GM23338 (cell line): ENCODE measurements around the gene SCAMP5. TPM values are rescaled to one million over a fixed set of nuclear protein-coding genes. Genes with fewer than 3 reads are reported as not detected.

ENCODE experiments used
- ATAC-seq: fragments of 200-7000 bp; cut with Tn5 transposase; 3 replicates; pipeline ENCODE4 v1.9.1; 2020
- DNase-seq: peaks from one replicate; pipeline ENCODE4 v3.0.0-alpha.2; 2015; ENCODE audit warnings: low spot score
- H2AFZ ChIP-seq: fragments of 200-600 bp; sonication (generic); 2 replicates; pipeline ENCODE4 v1.8.0; 2016; ENCODE audit warnings: antibody characterized with exemption, mild to moderate bottlenecking, moderate library complexity
- H3F3A ChIP-seq: fragments of 200-600 bp; sonication (generic); replicated peaks from 2 replicates; pipeline ENCODE4 v1.8.0; 2017; ENCODE audit warnings: antibody characterized with exemption, mixed run types, low read depth
- H3K27ac ChIP-seq: fragments of 200-600 bp; sonication (generic); 2 replicates; pipeline ENCODE4 v1.6.1; 2016; ENCODE audit warnings: low read depth
- H3K27me3 ChIP-seq: fragments of 200-600 bp; sonication (generic); 2 replicates; pipeline ENCODE4 v1.8.0; 2016; ENCODE audit warnings: mild to moderate bottlenecking, mixed run types, moderate library complexity; ENCODE audit not compliant: insufficient read depth
- H3K36me3 ChIP-seq: fragments of 200-600 bp; sonication (generic); 2 replicates; pipeline ENCODE4 v1.8.0; 2016; ENCODE audit warnings: mild to moderate bottlenecking; ENCODE audit not compliant: insufficient read depth
- H3K4me1 ChIP-seq: fragments of 200-600 bp; sonication (generic); 2 replicates; pipeline ENCODE4 v1.8.0; 2016; ENCODE audit warnings: mild to moderate bottlenecking, moderate library complexity; ENCODE audit not compliant: insufficient read depth
- H3K4me2 ChIP-seq: fragments of 200-600 bp; sonication (generic); 2 replicates; pipeline ENCODE4 v1.7.1; 2017; ENCODE audit warnings: mixed run types
- H3K4me3 ChIP-seq: fragments of 200-600 bp; sonication (generic); 2 replicates; pipeline ENCODE4 v1.6.1; 2016; ENCODE audit warnings: mixed run types
- H3K79me2 ChIP-seq: fragments of 200-600 bp; sonication (generic); replicated peaks from 2 replicates; pipeline ENCODE4 v1.8.0; 2017; ENCODE audit warnings: mild to moderate bottlenecking; ENCODE audit not compliant: insufficient read depth
- H3K9me2 ChIP-seq: fragments of 200-600 bp; sonication (generic); 2 replicates; pipeline ENCODE4 v1.8.0; 2017; ENCODE audit not compliant: insufficient read depth
- H4K20me1 ChIP-seq: fragments of 200-600 bp; sonication (generic); replicated peaks from 2 replicates; pipeline ENCODE4 v1.8.0; 2017; ENCODE audit warnings: mild to moderate bottlenecking; ENCODE audit not compliant: insufficient read depth
- H3K27ac Mint-ChIP-seq: 2 replicates; pipeline ENCODE4 v1.8.0; 2020; ENCODE audit warnings: inconsistent platforms, mild to moderate bottlenecking, moderate library complexity, mixed read lengths
- H3K27me3 Mint-ChIP-seq: 3 replicates; pipeline ENCODE4 v1.8.0; 2022; ENCODE audit warnings: low read depth, mild to moderate bottlenecking, moderate library complexity, mixed read lengths, inconsistent platforms; ENCODE audit not compliant: insufficient read depth, poor library complexity
- H3K36me3 Mint-ChIP-seq: 3 replicates; pipeline ENCODE4 v1.8.0; 2021; ENCODE audit warnings: low read depth, mild to moderate bottlenecking, inconsistent platforms, moderate library complexity, mixed read lengths
- H3K4me1 Mint-ChIP-seq: 3 replicates; pipeline ENCODE4 v1.8.0; 2020; ENCODE audit warnings: mild to moderate bottlenecking, inconsistent platforms, mixed read lengths
- H3K4me3 Mint-ChIP-seq: 3 replicates; pipeline ENCODE4 v1.8.0; 2021; ENCODE audit warnings: moderate library complexity, mild to moderate bottlenecking, inconsistent platforms, mixed read lengths
- H3K9me3 Mint-ChIP-seq: 3 replicates; pipeline ENCODE4 v1.8.0; 2020; ENCODE audit warnings: moderate library complexity, mild to moderate bottlenecking, inconsistent platforms, mixed read lengths
- CREB1 ChIP-seq: fragments of 250-450 bp; sonication (Bioruptor Pico); IDR thresholded peaks from 2 replicates; pipeline ENCODE4 v1.5.0; 2020; ENCODE audit warnings: low read depth, mild to moderate bottlenecking, moderate library complexity
- EZH2 ChIP-seq: fragments of 200-600 bp; sonication (generic); IDR thresholded peaks from one replicate; pipeline ENCODE4 v1.8.0; 2017; ENCODE audit warnings: antibody characterized with exemption, mild to moderate bottlenecking, low read depth; ENCODE audit not compliant: unreplicated experiment
- EZH2phosphoT487 ChIP-seq: fragments of 200-600 bp; sonication (generic); IDR thresholded peaks from one replicate; pipeline ENCODE4 v1.8.1; 2018; ENCODE audit warnings: antibody characterized with exemption; ENCODE audit not compliant: unreplicated experiment
- ZNF114 ChIP-seq: fragments of 250-450 bp; sonication (Bioruptor Pico); IDR thresholded peaks from 2 replicates; pipeline ENCODE4 v1.5.0; 2020; ENCODE audit warnings: mild to moderate bottlenecking, moderate library complexity
- ZNF331 ChIP-seq: fragments of 250-450 bp; sonication (Bioruptor Pico); IDR thresholded peaks from 2 replicates; pipeline ENCODE4 v1.5.0; 2020; ENCODE audit warnings: low read depth, mild to moderate bottlenecking, moderate library complexity
- polyA plus RNA-seq: library from polyadenylated mRNA; unstranded; fragments of >200 nt; fragmentation: Nextera tagmentation; extraction: Ambion mirVana; gene quantifications from 2 replicates; pipeline ENCODE4 v1.2.1, GENCODE V29; 2016
- total RNA-seq: library from RNA; depleted of rRNA; stranded (reverse); fragments of >200 nt; shearing (Covaris generic); gene quantifications from 2 replicates; pipeline ENCODE4 v1.2.3, GENCODE V29; 2014
- TF ChIP-seq, protein P1 (sequence below): IDR thresholded peaks from 2 replicates; pipeline ENCODE4 v1.6.1; 2016; ENCODE audit warnings: antibody characterized with exemption
- TF ChIP-seq, protein P2 (sequence below), 2 experiments: fragments of 200-600 bp in 1 of 2; sonication (generic) in 1 of 2; conservative IDR thresholded peaks; 2 replicates each; pipeline versions ENCODE4 v1.5.1 to v1.6.1; 2016 to 2017; ENCODE audit warnings: antibody characterized with exemption in 2 of 2, low read depth in 2 of 2, mild to moderate bottlenecking in 2 of 2, moderate library complexity in 1 of 2

SCAMP5 gene
- total and polyA plus RNA-seq, 2 experiments from 2014 or later: 12.8 to 43.3 TPM

DNA sequence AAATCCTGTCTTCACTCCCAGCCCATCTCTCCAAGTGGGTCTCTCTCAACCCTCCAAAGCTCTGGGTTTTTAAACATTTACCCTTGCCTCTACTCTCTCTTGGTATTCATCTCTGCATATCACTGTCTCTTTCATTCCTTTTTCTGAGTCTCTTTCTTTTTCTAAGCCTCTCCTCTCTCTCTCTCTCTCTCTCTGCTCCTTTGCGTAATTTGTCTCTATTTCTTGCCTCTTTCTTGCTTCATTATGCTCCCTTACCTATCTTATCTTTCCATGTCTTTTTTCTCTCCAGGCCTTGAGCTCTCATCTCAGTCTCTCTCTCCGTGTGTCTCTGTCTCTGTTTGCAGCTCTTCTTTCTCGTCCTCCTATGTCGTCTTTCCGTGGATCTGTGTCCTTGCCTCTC, 678 bp upstream of the SCAMP5 start:
- peaks cover 14% of the 10 kb centered on the region for H3K4me1 Mint-ChIP-seq
- Histone ChIP-seq H3F3A (no peaks in the 10 kb centered on the region), H3K4me1 (peaks cover 12% of the 10 kb centered on the region; the same call in 1 of the 2 replicates), H3K79me2 (peaks cover 10% of the 10 kb centered on the region), H3K27ac (no peak overlapping the region), H3K27me3 (peaks cover 5% of the 10 kb centered on the region; the same call in 1 of the 2 replicates), H4K20me1 (no peaks in the 10 kb centered on the region; the same call in 1 of the 2 replicates), H3K4me3 (peak overlapping the region; percentile 49), H3K4me2 (peak overlapping the region; percentile 73), H3K9me2 (no peaks in the 10 kb centered on the region), H2AFZ (peak overlapping the region; percentile 98), H3K36me3 (no peaks in the 10 kb centered on the region; the same call in 1 of the 2 replicates)
- H3K4me3 Mint-ChIP-seq: peak overlapping the region; percentile 84
- TF ChIP-seq EZH2: no peak
- TF ChIP-seq CREB1 (CRISPR knock-in tag): no peak
- TF ChIP-seq, protein P1, sequence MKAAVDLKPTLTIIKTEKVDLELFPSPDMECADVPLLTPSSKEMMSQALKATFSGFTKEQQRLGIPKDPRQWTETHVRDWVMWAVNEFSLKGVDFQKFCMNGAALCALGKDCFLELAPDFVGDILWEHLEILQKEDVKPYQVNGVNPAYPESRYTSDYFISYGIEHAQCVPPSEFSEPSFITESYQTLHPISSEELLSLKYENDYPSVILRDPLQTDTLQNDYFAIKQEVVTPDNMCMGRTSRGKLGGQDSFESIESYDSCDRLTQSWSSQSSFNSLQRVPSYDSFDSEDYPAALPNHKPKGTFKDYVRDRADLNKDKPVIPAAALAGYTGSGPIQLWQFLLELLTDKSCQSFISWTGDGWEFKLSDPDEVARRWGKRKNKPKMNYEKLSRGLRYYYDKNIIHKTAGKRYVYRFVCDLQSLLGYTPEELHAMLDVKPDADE: no peak
- TF ChIP-seq EZH2phosphoT487: no peak
- no peak for TF ChIP-seq ZNF331
- TF ChIP-seq ZNF114 (CRISPR knock-in tag): no peak
- peaks cover 6% of the 10 kb centered on the region; the same call in 2 of the 3 replicates for H3K36me3 Mint-ChIP-seq
- no peak overlapping the region for H3K27ac Mint-ChIP-seq
- ATAC-seq (no peak), DNase-seq (no peak)
- peaks cover 22% of the 10 kb centered on the region for H3K27me3 Mint-ChIP-seq
- no peaks in the 10 kb centered on the region for H3K9me3 Mint-ChIP-seq

DNA sequence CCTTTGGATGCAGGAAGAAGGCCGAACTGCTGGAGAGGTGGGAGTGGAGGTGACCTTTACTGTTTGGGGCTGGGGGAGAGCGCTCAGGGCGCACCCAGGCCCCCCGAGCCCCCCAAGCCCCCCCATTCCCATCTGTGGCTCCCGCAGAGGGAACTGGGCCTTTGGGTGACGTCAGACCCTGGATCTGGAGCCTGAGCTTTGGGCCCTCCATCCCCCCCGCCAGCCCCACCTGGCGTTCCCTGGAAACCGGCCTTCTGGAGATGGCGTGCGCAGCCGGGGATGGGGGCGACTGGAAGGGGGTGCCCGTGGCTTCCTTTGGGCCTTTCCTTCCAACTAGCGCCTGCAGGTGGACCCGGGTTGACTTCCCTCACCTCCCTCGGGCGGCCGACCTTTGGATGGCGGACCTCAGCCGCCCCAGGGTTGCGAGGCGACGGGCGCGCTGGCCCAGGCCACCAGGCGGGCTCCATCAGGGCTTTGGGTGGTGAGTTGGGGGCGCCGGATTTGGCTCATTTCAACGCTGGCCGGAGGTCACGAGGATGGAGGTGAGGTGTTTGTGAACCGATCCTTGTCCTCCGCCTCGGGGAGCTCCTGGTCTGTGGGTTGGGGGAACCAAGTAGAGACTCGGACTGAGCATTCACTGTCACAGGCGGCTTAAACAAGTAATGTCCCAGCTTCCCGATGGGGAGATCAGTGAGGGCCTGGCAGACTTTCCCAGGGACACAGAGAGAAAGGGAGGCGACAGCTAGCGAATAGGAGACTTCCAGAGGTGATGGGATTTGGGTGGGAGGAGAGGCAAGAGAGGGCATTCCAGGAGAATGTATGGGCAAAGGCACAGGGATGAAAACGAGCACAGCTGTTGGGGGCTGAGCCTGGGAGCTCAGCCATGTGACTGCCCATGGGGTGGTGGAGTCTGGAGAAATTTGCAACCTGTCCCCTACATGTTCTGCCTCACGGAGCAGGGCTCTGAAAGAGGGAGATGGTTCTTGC, 709 bp downstream of the SCAMP5 start:
- no peaks in the 10 kb centered on the region; the same call in 1 of the 2 replicates for H3K36me3 ChIP-seq
- peaks cover 12% of the 10 kb centered on the region; the same call in 1 of the 2 replicates for H3K4me1 ChIP-seq
- H3K9me3 Mint-ChIP-seq: no peaks in the 10 kb centered on the region
- peak; percentile 68 for ATAC-seq
- TF ChIP-seq CREB1 (CRISPR knock-in tag): peak; percentile 74
- TF ChIP-seq, protein P2, sequence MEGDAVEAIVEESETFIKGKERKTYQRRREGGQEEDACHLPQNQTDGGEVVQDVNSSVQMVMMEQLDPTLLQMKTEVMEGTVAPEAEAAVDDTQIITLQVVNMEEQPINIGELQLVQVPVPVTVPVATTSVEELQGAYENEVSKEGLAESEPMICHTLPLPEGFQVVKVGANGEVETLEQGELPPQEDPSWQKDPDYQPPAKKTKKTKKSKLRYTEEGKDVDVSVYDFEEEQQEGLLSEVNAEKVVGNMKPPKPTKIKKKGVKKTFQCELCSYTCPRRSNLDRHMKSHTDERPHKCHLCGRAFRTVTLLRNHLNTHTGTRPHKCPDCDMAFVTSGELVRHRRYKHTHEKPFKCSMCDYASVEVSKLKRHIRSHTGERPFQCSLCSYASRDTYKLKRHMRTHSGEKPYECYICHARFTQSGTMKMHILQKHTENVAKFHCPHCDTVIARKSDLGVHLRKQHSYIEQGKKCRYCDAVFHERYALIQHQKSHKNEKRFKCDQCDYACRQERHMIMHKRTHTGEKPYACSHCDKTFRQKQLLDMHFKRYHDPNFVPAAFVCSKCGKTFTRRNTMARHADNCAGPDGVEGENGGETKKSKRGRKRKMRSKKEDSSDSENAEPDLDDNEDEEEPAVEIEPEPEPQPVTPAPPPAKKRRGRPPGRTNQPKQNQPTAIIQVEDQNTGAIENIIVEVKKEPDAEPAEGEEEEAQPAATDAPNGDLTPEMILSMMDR (conservative IDR thresholded peaks at IDR 0.05; ENCODE audit: low read depth in 2 of 2): no peak; a peak in 1 of 4 replicates
- peak overlapping the region; percentile 84 for H3K4me3 Mint-ChIP-seq
- peak overlapping the region; percentile 58 for H2AFZ ChIP-seq
- H3F3A ChIP-seq: no peaks in the 10 kb centered on the region
- peaks cover 22% of the 10 kb centered on the region for H3K27me3 Mint-ChIP-seq
- no peaks in the 10 kb centered on the region; the same call in 1 of the 2 replicates for H4K20me1 ChIP-seq
- peak overlapping the region; percentile 79 for H3K4me2 ChIP-seq
- DNase-seq: peak; percentile 74
- peaks cover 5% of the 10 kb centered on the region; the same call in 1 of the 2 replicates for H3K27me3 ChIP-seq
- peaks cover 14% of the 10 kb centered on the region for H3K4me1 Mint-ChIP-seq
- H3K27ac ChIP-seq: no peak overlapping the region
- peak overlapping the region; percentile 45; the same call in 1 of the 2 replicates for H3K27ac Mint-ChIP-seq
- peak overlapping the region; percentile 96 for H3K4me3 ChIP-seq
- H3K36me3 Mint-ChIP-seq: peaks cover 6% of the 10 kb centered on the region; the same call in 2 of the 3 replicates
- peaks cover 10% of the 10 kb centered on the region for H3K79me2 ChIP-seq
- H3K9me2 ChIP-seq: no peaks in the 10 kb centered on the region
